Brain microvascular endothelial cell (primary cell): ENCODE results near the gene TSC2.

ENCODE experiments used
- DNase-seq: peaks from one replicate; pipeline ENCODE4 v3.0.0-alpha.2; 2020
- H3K27ac ChIP-seq: fragments of 250-450 bp; sonication (Bioruptor Pico); 2 replicates; pipeline ENCODE4 v1.5.1; 2020; ENCODE audit warnings: mild to moderate bottlenecking, moderate library complexity
- H3K27me3 ChIP-seq: fragments of 250-450 bp; sonication (Bioruptor Pico); replicated peaks from 2 replicates; pipeline ENCODE4 v1.5.1; 2020; ENCODE audit warnings: mild to moderate bottlenecking
- H3K36me3 ChIP-seq: fragments of 250-450 bp; sonication (Bioruptor Pico); replicated peaks from 2 replicates; pipeline ENCODE4 v1.5.1; 2020; ENCODE audit warnings: mild to moderate bottlenecking
- H3K4me3 ChIP-seq: 2 replicates; pipeline ENCODE4 v1.5.1; 2011; ENCODE audit warnings: low read depth, mild to moderate bottlenecking, control low read depth, low read length, moderate library complexity
- in situ Hi-C: cut with HindIII; loops from 2 replicates; pipeline ENCODE4 v1.10.0; 2017; ENCODE audit warnings: low sequenced_read_pairs, low pct_ligation_motif_present
- TF ChIP-seq, protein P1 (sequence below): IDR thresholded peaks from 2 replicates; pipeline ENCODE4 v1.5.1; 2011; ENCODE audit warnings: low read depth, mild to moderate bottlenecking, moderate library complexity, low read length, control low read depth, inconsistent platforms; ENCODE audit errors: missing control alignments

TSC2 gene

DNA sequence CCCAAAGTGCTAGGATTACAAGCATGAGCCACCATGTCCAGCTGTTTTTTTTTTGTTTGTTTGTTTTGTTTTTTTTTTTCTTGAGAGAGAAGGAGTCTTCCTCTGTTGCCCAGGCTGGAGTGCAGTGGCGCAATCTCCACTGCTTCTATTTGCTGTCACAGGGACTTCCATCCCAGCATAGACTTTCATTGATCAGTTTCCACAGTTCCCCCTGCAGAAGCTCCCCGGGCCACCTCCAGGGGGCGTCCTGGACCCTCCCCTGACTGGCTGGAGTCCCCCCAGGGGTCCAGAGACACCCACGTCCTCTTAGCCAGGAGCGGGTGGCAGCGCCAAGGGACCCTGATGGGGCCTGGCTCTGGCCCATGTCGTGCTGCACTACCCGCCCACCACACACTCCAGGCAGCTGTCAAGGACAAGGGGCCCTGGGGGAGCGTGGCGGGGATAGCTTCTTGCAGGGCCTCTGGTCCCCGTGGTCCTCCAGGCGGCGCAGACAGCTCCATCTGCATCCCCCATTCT is 31.3 kb upstream of the TSC2 start:
- TF ChIP-seq, protein P1, sequence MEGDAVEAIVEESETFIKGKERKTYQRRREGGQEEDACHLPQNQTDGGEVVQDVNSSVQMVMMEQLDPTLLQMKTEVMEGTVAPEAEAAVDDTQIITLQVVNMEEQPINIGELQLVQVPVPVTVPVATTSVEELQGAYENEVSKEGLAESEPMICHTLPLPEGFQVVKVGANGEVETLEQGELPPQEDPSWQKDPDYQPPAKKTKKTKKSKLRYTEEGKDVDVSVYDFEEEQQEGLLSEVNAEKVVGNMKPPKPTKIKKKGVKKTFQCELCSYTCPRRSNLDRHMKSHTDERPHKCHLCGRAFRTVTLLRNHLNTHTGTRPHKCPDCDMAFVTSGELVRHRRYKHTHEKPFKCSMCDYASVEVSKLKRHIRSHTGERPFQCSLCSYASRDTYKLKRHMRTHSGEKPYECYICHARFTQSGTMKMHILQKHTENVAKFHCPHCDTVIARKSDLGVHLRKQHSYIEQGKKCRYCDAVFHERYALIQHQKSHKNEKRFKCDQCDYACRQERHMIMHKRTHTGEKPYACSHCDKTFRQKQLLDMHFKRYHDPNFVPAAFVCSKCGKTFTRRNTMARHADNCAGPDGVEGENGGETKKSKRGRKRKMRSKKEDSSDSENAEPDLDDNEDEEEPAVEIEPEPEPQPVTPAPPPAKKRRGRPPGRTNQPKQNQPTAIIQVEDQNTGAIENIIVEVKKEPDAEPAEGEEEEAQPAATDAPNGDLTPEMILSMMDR, result peak; percentile 74
- Histone ChIP-seq H3K36me3 (no peaks in the 10 kb centered on the region), H3K4me3 (no peak overlapping the region), H3K27ac (no peak overlapping the region), H3K27me3 (peaks cover 13% of the 10 kb centered on the region)
- DNase-seq, result no peak
- in situ Hi-C loops, result no loop called here

DNA sequence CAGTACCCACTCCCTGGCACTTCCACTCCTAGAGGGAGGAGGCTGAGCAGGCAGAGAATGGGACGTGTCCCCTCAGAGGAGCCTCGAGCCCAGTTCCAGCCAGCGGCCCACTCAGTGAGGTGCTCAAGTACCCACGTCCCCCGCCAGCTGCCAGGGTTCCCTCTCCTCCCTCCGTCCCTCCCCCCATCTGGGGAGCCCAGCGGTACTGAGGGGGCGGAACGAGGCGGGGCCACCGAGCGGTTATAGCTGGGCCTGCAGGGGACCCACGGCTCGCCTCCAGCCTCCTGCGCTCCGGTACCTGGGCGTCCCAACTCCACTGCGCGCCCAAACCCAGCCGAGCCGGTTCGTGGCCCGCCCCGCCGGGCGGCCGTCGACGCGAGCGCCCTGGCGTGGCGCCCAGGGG is 28.3 kb upstream of the TSC2 start, which contains the start of gene NPW:
TSS of gene NPW (plus strand) at position 268 of the 403 bp plus-strand sequence.
- in situ Hi-C loops, result no loop called here
- TF ChIP-seq, protein P1, result no peak
- H3K27me3 ChIP-seq, result peaks cover 13% of the 10 kb centered on the region
- H3K4me3 ChIP-seq, result peak within 1 kb of the TSS; percentile 39
- H3K27ac ChIP-seq, result no peak within 1 kb of the TSS
- H3K36me3 ChIP-seq, result no peaks in the 10 kb centered on the region
- DNase-seq, result no peak

GRCh38 chr16:2019921-2020831 is 27.6 kb upstream of the TSC2 start:
- TF ChIP-seq, protein P1, result no peak
- DNase-seq, result no peak
- no peak overlapping the region for H3K27ac ChIP-seq
- in situ Hi-C loops, result no loop called here
- no peaks in the 10 kb centered on the region for H3K36me3 ChIP-seq
- H3K4me3 ChIP-seq, result peak overlapping the region; percentile 39
- H3K27me3 ChIP-seq, result peaks cover 13% of the 10 kb centered on the region

- Histone ChIP-seq H3K4me3 (peak overlapping the region; percentile 44), H3K36me3 (no peaks in the 10 kb centered on the region), H3K27ac (no peak overlapping the region), H3K27me3 (peaks cover 13% of the 10 kb centered on the region)
- DNase-seq, result peak; percentile 23
- in situ Hi-C loops, result no loop called here
- TF ChIP-seq, protein P1, result no peak
Observed at GRCh38 chr16:2022723-2023091, 25.1 kb upstream of the TSC2 start.

DNA sequence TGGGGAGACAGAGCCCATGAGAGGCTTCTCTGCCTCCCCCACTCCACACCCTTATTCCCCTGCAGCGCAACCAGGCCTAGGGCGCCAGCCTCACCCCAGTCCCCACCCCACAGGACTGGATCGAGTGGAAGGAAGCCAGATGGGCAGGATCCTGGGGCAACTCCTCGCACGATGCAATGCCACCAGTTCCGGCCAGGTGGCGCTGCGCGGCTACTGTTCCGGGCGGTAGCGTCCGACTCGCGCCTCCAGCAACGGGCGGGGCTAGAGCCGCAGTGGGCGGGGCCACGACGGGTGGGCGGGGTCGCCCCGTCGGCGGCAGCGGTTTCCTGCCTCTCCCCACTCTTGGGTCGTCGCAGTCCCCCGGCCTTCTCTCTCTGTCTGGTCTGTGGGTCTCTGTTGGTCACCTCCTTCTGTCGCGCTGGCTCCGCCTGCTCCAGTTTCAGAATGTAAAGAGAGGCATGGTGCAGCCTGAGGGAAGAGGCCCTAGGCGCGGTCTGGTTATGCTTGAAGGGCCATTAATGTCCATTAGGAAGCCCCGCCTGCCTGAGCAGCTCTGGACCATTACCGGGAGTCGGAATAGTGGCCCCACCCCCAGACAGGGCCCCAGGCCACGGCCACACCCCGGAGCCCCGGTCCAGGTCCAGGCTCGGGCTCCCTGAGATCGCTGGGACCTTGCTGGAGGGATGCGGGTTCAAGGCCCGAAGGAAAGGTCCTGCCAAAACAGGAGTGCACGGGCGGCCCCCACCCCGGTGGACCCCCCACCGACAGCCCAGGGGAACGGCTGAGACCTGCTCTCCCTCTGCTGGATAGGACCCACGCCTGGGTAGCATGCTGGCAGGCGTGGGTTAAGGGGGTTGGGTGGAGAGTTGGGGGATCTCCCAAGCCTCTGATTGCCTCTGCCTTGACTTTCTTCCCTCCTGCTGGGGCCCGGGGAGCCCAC is 24.4 kb upstream of the TSC2 start:
- TF ChIP-seq, protein P1, result peak; percentile 92
- Histone ChIP-seq H3K27ac (no peak overlapping the region), H3K4me3 (peak overlapping the region; percentile 44), H3K27me3 (peaks cover 13% of the 10 kb centered on the region), H3K36me3 (no peaks in the 10 kb centered on the region)
- DNase-seq, result peak; percentile 68
- in situ Hi-C loops, result no loop called here
